ENCODE data around the gene LRRC49.
"Not testable (repeated sequence)": the region's sequence is repeated elsewhere in the genome, so short reads cannot be mapped to it uniquely, and the experiment has no call there.

Gene LRRC49, protein sequence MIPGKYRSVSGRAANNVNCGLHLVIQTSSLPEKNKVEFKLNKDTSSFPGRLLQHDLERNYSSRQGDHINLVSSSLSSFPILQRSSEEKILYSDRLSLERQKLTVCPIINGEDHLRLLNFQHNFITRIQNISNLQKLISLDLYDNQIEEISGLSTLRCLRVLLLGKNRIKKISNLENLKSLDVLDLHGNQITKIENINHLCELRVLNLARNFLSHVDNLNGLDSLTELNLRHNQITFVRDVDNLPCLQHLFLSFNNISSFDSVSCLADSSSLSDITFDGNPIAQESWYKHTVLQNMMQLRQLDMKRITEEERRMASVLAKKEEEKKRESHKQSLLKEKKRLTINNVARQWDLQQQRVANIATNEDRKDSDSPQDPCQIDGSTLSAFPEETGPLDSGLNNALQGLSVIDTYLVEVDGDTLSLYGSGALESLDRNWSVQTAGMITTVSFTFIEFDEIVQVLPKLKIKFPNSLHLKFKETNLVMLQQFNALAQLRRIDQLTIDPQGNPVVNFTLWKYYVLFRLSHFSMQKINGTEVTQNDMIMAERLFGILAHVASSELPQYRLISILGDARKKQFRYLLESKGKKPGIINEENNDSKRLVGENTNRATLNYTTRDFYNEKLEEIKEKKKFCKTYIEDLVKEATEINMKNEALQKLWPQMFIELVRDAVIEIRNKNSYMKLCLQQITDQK

GRCh38 chr15:70892002-70892911 is at the start of gene LRRC49, which contains the start of gene THAP10:
Gene LRRC49 (plus strand): TSS chr15:70892826. CDS start chr15:70892895, 69 bp downstream.
Gene THAP10 (minus strand): TSS chr15:70892433. CDS start chr15:70892272, 161 bp downstream.
- peak; percentile 89 for DNase-seq

GRCh38 chr15:70845602-70846360 is 46.8 kb upstream of the LRRC49 start:
- no peak for DNase-seq

GRCh38 chr15:70851889-70852288 is 40.7 kb upstream of the LRRC49 start:
- no peak for DNase-seq

DNA sequence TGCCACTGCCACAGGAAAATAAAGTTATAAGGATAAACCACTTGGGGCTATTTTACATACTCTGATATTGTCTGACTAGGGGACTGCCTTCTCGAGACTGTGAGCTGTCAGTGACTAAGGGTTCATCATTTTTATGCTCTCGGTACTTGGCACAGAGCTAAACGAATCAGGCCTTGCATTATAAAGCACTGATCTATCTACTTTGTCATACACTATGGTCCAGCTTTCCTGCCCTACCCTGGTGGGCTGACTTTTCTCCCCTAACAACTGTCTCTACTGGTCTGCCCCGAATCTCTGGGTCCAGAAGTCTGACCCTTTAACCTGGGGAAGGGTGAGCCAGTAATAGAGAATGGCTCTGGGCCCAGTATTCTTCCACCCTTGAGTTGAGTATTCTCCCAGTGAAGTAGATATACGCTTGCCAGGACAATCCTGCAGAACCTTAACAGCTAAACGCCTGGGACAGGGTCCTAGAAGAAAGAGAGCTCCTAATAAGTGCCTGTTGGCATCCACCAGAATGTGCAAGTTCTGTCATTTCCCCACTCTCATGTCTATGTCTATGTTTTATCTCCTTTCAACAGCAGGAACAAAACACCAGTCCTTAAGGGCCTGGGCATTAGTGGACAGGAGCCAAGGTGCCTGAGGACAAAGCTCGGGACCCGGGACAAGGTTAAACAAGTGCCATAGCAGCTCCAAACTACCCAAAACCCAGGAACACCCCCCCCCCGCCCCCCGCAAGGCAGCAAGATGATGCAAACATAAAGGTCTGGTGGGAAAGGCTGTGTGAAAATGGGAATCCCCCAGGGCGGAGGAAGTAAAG is 39.9 kb upstream of the LRRC49 start:
- DNase-seq = no peak

- peak; percentile 53 for DNase-seq
Measured at GRCh38 chr15:70853318-70853972, 39.2 kb upstream of the LRRC49 start.

DNA sequence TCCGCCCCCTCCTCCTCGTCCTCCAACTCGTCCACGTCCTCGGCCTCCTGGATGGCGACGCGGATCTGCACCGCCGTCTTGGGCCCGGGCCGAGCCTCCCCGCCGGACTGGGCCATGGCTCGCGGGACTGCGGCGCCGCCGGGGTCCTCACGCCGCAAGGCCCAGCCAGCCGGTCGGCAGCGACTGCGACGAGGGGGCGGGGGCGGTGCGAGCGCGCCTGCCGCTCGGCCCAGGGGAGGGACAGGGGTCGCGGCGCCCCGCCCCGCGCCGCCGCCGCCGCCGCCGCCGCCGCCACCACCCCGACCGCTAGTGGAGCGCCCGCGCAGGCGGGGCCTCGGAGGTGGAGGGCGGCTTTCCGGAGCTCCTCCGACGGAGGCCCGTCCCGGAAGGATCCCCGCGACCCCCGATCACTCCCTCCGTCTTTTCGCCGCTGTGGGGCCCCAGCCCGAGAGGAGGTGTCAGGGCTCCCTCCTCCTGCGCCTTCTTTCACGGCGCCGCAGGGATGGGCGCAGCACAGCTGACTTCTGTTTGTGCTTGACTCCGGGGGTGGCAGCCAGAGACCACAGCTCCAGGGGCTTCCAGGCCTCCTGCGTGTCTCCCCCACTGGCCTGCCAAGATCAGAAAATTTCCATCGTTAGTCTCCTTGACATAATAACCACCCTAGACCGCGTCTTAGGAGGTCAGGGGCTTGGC is 38.5 kb upstream of the LRRC49 start, which contains the start of gene LARP6:
TSS of gene LARP6 (minus strand) at position 185 of the 693 bp plus-strand sequence. CDS start at position 116, 69 bp downstream.
- DNase-seq = no peak

- peak; percentile 38 for DNase-seq
Measured at GRCh38 chr15:70854666-70854976, 38.0 kb upstream of the LRRC49 start.

DNA sequence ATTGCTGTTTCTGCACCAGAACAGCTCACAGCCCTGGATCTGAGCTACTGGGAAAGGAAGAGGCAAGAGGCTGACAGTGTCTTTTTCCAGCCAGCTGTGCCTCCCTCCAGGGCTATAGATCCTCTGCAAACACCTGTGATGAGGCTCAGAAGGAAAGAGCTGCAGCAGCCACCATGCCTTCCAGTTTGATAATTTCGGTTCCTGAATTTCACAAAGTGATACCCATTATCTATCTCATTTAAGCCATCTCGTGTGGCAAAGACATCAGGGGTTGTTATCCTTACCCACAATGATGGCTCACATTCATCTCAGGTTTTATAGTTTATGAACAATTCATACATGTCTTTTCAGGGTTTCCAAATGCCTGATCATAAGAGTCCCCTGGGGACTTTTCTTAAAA is 36.9 kb upstream of the LRRC49 start:
- DNase-seq = no peak

DNA sequence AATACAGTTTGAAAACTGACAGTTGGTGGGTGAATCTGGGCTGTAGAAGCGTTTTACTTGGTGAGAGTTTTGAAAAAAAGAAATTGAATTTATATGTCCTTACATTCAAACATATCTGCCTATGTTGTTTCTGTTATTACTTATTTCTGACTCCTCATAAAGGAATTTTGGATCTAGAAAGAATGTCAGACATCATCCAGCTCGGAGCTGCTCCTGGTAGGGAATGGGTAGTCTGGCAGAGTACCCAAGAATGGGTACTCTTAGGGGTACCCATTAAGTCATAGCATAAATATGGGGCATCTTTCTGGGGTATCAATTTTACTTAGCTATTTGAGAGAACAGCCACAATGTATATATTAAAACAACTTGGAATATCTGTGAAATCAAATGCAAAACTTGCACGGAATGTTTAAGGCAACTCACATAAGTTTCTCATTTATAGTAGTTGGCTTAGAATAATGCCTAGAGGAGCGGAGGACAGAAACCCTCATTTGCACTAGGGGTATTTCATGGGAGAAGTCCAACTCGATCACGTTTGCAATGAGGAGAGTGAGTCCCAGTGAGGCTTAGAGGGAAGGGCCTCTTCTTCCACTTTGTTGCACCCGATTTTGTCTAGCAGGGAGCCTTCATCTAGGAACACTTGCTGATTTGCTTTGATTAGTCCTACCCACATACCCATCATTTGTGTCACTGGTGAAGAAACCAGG is 36.3 kb upstream of the LRRC49 start:
- no peak for DNase-seq

- DNase-seq = peak; percentile 93
Measured at GRCh38 chr15:70856884-70857561, 35.6 kb upstream of the LRRC49 start.

DNA sequence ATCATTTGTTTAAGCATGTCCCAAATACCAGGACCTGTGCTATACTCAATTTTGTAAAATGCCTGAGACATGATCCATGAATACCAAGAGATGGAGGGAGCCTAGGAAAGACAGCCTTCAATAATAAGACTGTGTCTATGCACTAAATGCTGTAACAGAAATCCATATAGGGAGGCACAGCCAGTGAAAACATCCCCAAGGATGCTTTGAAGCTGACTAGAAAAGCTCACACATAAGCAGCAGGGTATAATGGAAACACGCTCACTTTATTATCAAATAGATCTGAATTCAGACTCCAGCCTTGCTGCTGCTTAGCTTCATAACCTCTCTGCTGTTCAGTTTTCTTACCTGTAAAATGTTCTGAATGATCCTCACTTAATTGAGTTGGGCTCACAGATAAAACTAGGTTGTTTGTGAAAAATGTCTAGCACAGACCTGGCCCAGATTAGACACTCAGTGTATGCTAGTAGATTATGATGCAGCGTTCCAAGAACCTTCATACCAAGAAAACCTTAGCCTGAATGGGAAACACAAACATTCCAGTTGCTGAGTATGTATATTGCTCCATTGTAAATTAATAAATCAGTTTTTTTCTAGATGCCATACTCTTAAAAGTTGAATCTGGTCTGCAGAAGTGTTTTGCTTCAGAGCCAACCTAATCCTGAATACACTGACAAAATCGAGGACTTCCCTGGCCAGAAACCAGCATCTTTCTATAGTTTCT is 34.9 kb upstream of the LRRC49 start:
- DNase-seq = no peak

DNA sequence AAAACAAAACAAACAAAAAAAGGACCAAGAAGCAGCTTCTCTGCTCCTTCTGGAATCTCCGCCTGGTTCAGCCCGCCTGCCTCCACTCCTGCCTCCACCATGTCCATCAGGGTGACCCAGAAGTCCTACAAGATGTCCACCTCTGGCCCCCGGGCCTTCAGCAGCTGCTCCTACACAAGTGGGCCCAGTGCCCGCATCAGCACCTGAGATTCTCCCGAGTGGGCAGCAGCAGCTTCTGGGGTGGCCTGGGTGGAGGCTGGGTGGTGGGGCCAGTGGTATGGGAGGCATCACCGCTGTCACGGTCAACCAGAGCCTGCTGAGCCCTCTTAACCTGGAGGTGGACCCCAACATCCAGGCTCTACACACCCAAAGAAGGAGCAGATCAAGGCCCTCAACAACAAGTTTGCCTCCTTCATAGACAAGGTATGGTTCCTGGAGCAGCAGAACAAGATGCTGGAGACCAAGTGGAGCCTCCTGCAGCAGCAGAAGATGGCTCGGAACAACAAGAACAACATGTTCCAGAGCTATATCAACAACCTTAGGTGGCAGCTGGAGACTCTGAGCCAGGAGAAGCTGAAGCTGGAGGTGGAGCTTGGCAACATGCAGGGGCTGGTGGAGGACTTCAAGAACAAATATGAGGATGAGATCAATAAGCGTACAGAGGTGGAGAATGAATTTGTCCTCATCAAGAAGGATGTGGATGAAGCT is 33.9 kb upstream of the LRRC49 start:
- not testable (repeated sequence) for DNase-seq

DNA sequence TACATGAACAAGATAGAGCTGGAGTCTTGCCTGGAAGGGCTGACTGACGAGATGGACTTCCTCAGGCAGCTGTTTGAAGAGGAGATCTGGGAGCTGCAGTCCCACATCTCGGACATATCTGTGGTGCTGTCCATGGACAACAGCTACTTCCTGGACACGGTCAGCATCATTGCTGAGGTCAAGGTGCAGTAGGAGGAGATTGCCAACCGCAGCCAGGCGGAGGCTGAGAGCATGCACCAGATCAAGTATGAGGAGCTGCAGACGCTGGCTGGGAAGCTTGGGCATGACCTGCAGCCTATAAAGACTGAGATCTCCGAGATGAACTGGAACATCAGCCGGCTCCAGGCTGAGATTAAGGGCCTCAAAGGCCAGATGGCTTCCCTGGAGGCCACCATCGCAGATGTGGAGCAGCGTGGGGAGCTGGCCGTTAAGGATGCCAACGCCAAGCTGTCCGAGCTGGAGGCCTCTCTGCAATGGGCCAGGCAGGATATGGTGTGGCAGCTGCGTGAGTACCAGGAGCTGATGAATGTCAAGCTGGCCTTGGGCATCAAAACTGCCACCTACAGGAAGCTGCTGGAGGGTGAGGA is 33.2 kb upstream of the LRRC49 start:
- DNase-seq = no peak

DNA sequence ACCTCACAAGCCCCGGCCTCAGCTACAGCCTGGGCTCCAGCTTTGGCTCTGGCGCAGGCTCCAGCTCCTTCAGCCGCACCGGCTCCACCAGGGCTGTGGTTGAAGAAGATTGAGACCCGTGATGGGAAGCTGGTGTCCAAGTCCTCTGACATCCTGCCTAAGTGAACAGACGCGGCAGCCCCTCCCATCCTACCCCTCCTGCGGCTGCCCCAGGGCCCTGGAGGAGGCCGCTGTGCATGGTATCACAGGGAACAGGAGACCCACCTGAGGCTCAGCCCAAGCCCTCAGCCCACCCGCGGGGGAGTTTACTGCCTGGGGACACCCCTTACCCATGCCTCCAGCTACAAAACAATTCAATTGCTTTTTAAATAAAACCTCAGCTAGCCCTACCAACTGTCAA is 32.6 kb upstream of the LRRC49 start:
- DNase-seq = no peak

DNA sequence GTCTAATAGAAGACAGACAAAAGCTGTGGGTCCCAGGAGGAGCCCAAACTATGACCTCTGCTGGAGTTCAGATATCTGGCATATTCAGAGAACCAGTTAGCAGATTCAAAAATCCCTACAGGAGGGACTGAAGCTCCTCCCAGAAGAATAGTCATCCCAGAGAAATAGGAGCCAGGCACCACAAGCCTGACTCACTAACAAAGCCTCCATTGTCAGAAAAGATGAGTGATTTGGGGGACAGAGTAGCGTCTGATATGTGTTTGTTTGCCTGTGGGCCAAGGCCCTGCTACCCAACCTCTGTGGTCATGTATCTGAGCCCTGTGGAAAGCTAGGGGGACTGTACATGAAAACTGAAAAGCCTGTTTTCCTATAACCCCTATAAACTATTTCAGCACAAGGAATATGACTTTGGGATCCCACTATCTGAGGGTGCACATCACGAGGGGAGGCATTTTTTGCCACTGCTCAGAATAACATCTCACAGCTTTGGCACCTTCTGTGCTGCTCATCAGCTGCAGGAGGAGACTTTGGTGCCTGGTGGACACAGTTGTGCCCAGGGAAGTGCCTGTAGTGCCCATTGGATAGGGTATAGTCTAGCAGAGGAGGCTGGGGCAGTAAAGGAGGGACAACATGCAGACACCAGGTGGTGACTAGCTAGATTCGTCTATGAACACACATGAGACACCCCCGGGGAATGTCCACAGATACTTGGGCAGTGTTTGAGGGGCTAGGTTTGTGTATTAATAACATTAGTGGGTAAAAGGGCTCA is 29.0 kb upstream of the LRRC49 start:
- peak; percentile 40 for DNase-seq

DNA sequence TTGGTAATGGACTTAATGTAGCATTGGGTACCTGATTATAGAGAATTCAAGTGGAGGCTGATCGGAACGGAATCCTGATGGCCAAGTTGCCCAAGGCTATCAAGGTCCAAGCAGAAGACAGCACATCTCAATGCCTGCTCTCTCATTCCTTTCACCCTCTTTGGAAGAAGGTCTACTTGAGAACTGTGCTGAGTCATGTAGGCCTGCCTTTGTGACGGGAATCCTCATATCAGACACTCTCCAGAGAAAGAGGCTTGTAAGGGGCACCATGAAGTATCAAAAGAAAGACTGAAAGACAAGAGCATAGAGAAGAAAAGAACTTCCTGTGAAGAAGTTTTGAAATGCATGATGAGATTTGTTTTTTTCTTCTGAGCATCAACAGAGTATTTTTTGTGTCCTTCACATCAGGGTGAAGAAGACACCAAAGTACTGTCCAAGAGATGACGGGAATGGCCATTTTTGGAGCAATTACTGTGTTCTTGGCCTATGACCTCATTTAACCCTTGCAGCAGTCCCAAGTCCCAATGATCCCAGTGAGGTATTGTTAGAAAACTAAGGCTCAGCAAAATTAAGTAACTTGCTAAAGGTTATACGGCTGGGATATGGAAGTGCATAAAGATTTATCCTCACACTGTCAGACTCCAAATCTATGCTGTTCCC is 25.5 kb upstream of the LRRC49 start:
- no peak for DNase-seq
